Stimulated activated CD8-positive, alpha-beta memory T cell treated with anti-CD3 and anti-CD28 coated beads, Interleukin-12 subunit alpha, Interleukin-12 subunit beta, amount 100 ng/mL, for 24 hours (primary cell): ENCODE data around the gene ALCAM.

Experiments
- DNase-seq: peaks from one replicate; pipeline ENCODE4 v3.0.0-alpha.2; 2020; ENCODE audit errors: extremely low read depth

ALCAM gene

GRCh38 chr3:105429034-105429762, 62.5 kb downstream of the ALCAM start:
- DNase-seq: no peak

- no peak for DNase-seq
Measured at GRCh38 chr3:105430455-105430854, 63.7 kb downstream of the ALCAM start.

DNA sequence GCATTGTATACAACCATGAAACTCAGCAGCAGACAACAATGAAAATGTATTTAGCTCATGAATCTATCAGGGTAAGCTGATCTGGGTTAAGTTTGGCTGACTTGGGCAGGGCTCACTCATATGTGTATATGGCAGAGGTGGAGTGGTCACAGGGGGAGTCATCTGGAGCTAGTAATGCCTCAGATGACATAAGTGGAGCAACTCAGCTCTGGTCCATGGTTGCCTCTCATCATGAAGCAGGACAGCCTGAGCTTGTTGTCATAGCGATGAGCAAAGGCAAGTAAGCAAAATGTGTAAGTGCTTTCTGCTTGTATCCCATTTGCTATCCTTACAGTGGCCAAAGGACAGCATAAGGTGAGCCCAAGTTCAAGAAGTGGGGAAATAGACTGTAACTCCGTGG, 64.5 kb downstream of the ALCAM start:
- DNase-seq: no peak

DNA sequence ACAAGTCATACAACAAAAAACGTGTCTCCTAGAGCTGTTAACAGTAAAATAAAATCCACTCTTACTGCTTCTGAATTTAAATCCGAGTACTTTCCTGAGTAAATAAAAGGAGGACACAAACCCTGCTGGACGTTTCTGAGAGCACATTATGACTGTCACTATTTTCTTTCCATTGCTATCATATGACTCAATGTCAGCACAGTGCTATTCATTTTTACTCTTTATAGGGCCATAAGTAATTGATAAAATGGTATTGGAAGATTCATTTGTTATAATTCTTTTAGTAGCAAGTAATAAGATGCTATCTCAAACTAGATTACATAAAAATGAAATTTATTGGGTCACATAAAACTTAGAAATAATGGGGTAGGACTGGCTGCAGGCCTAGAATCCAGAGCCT, 68.6 kb downstream of the ALCAM start:
- DNase-seq: no peak

GRCh38 chr3:105436687-105437086, 70.0 kb downstream of the ALCAM start:
- no peak for DNase-seq

GRCh38 chr3:105440113-105440512, 73.4 kb downstream of the ALCAM start:
- no peak for DNase-seq

DNA sequence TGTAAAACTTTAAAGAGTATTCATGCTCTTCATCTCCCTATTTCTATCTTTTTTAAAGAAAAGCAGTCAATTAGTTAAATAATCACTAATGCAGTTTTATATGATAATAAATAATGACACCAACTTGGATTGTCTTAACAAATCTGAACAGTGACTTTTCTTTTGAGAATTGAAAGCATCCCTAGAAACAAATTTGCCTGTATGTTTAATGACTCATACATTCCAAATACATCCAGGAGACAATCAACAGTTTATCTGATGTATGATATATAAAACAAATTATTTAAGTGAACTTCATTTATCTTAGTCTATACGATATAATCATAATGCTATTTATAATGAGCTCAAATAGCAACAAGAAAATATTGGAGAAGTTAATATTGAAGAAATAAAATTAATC, 78.0 kb downstream of the ALCAM start:
- no peak for DNase-seq

DNA sequence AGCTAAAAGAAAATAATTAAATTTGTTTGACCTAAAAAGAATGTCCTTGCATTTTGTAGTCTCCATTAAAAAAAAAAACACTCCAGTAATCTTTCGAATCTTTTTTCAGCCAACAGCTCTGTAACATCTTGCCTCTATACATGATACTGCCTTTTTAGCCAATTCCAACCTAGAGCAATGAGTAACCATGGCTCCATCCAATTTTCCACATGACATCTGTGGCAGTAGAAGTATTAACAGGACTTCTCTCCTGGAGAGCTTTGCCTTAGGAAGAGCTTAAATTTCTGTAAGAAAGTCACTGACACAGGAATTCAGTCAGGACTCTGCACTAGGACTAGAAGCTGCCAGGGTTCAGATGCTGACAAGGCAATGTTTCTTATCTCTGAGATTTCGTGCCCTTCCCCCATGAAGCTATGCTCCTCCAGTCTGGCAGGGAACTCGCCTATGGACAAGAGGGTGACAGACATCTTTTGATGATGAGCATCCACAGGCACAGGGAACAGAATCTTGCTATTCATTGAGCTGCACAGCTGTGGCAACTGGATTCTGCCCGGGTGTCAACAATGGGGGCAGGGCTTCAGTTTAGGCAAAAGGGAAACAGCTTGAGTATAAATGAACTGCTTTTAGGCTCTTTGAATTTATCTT, 81.8 kb downstream of the ALCAM start:
- DNase-seq: no peak

GRCh38 chr3:105449414-105449813, 82.7 kb downstream of the ALCAM start:
- no peak for DNase-seq

GRCh38 chr3:105456017-105456416, 89.3 kb downstream of the ALCAM start:
- no peak for DNase-seq

DNA sequence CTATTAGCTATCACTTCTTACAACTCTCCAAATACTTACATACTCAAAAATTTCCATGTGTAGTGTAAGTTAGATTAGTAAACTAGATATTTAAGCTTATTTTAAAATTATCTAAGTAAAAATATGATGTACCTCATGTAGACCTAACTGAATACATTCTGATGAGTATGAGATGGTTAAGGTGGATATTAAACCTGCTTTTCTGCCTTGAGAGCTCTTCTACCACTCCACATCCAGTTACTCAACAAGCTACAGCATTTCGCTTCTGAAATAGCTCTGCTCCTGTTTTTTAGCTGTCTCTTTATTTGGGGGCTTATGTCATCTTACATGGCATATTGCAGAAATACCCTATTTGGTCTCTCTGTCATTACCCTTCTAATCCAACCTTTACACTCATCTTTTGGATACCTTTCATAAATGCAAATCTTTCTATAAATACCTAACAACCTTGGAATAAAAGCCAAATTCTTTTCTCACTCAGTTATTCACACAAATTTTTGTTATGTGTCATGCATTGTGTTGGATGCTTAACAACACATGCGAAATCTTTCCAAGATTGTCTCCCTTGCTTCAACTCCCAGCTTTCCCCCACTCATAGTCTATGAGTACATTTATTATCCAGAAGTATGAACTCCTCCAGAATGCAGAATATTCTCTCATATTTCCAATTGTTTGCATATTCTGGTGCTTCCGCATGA, 92.0 kb downstream of the ALCAM start:
- DNase-seq: no peak

DNA sequence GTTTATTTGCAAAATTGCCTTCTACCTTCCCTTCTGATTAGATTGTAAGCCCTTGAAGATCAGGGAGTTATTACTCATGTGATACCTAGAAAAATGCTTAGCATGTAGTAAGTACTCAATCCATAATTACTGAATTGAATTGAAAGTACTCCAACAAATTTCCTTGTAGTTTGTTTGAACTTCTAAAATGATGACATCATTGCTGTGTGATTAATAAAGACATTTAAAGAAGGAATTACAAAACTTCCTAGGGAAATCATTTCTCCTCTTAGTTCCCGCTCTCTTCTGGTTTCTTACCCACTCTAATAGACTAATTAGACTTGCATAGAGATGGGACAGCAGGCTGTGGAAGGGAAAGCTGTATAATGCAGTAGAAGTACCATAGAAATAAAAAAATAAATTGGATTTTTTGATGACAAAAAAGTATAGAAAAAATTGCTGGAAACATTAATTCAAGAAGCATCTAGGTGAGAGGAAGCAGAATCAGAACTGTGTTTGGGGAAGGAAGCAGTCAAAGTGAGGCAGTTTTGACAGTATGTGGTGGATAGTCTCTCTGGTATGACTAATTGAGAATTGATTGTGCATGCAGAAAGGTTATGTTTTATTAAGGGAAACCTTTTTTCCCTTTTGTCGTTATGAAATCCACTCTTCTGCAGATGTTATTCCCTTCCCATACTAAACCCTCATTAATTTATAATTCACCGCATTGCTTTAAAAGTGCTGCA, 93.0 kb downstream of the ALCAM start:
- DNase-seq: no peak

DNA sequence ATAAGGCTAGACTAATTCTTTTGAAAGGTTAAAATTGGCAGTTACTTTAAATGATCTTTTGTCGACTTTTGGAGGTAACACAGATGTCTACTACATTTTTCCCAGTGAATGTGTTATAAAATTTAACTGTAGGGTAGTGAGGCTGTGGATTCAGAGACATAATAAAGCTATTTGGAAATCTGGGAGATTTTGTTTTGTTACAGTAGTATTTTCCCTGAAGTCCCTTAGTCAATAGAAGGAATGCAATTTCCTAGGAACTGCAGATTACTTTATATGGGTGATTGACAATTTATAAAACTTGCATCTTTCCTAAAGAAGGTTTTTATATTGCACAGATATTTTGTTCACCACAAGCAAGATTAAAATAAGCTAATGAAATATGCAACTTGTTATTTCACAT, 96.9 kb downstream of the ALCAM start:
- no peak for DNase-seq

DNA sequence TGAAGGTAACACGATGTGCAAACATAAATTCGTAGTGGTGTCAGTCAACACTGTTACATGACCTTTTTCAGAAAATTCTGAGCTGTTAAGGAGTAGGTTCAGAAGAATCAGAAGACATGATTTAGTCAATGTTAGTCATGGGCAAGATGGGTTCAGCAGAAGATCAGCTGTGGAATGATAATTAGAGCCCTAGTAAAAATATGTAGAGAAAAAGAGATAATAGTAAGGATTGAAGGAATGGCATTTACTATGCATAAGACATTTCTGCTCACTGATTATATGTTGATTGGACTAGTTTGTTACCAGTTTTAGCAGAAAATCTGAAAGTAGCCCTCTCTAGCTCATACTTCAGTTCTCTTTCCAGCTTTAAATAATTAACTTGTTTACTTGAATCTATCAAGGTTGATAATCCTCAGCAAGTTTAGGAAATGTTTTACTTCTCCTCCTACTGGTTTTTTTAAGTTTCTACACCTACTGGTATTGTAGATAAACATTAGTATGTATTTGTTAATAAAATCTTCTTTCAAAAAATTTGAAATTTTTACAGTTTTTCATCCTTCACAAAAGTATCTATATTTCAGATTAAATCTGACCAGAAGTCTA, 98.6 kb downstream of the ALCAM start:
- DNase-seq: no peak

GRCh38 chr3:105466072-105466471, 99.4 kb downstream of the ALCAM start:
- no peak for DNase-seq

GRCh38 chr3:105466495-105467404, 100.0 kb downstream of the ALCAM start:
- DNase-seq: no peak

DNA sequence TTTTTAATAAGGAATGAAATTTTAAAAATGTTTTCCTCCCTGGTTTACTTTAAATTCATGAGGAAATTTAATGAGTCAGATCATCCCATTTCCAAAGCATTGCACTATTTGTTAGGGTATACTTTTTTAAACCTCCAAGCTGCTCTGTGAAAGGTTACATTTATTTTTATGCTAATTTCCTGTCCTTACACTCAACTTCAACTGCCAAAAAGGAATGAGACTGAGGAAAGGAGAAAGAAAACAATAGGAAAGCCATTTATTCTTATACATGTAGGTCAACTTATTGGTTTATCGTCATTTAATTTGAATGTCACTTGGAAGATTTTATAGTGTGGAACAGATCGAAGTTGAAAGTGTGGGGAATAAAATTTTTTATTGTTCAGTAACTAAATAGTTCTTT, 104.1 kb downstream of the ALCAM start:
- DNase-seq: no peak

GRCh38 chr3:105473521-105474223, 107.0 kb downstream of the ALCAM start:
- DNase-seq: no peak

GRCh38 chr3:105480768-105481167, 114.1 kb downstream of the ALCAM start:
- no peak for DNase-seq

- no peak for DNase-seq
Measured at GRCh38 chr3:105483476-105483875, 116.8 kb downstream of the ALCAM start.
